Neutrophil (primary cell): Measurements from ENCODE around the gene TPRG1.
A peak's percentile ranks its signal among the peaks of the same experiment; 100 is the strongest.

Experiments used
- H3K27ac ChIP-seq: fragments of 200-600 bp; sonication (generic); 2 replicates; pipeline ENCODE4 v1.5.1; 2016; ENCODE audit warnings: mild to moderate bottlenecking, moderate library complexity
- H3K27me3 ChIP-seq: fragments of 200-600 bp; sonication (generic); 2 replicates; pipeline ENCODE4 v1.6.0; 2016; ENCODE audit warnings: mild to moderate bottlenecking
- H3K36me3 ChIP-seq: fragments of 200-600 bp; sonication (generic); 2 replicates; pipeline ENCODE4 v1.5.1; 2017
- H3K4me1 ChIP-seq, 2 experiments: fragments of 200-600 bp in 1 of 2; sonication (generic) in 1 of 2; 1 replicate in 1 of 2; 2 replicates in 1 of 2; pipeline versions ENCODE4 v1.5.1 to v1.6.1; 2013 to 2016; ENCODE audit warnings: low read depth in 1 of 2, low read length in 1 of 2, mild to moderate bottlenecking in 1 of 2, moderate library complexity in 1 of 2; ENCODE audit not compliant: control insufficient read depth in 1 of 2, insufficient read depth in 1 of 2
- H3K4me3 ChIP-seq, 2 experiments: fragments of 200-600 bp in 1 of 2; sonication (generic) in 1 of 2; 1 replicate in 1 of 2; 2 replicates in 1 of 2; pipeline ENCODE4 v1.5.1; 2013 to 2016; ENCODE audit warnings: low read depth in 1 of 2, low read length in 1 of 2, mild to moderate bottlenecking in 1 of 2, moderate library complexity in 1 of 2
- H3K9me3 ChIP-seq: fragments of 200-600 bp; sonication (generic); 2 replicates; pipeline ENCODE4 v1.5.1; 2016
- TF ChIP-seq, protein P1 (sequence below): fragments of 200-600 bp; sonication (generic); IDR thresholded peaks from 2 replicates; pipeline ENCODE4 v1.5.1; 2016; ENCODE audit warnings: antibody characterized with exemption

TPRG1 gene

DNA sequence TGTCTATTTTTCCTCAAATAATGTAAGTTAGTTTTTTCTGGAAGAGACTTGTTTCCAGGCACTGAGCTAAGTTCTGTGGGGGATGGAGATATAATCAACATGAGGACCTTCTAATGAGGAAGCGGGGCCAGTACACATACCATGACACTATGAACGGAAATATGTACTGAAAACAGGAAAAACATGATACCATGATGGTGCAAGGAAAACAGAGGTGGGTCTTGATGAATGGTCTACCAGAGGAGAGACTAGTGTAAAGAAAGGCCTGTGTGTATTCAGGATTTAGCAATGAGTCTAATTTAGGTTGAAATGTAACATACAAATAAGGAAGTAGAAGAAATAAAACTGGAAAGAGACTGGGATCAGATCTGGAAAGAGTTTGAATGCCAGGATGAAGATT lies 38.9 kb upstream of the TPRG1 start:
- H3K27me3 ChIP-seq, result peaks cover 16% of the 10 kb centered on the region
- TF ChIP-seq, protein P1, sequence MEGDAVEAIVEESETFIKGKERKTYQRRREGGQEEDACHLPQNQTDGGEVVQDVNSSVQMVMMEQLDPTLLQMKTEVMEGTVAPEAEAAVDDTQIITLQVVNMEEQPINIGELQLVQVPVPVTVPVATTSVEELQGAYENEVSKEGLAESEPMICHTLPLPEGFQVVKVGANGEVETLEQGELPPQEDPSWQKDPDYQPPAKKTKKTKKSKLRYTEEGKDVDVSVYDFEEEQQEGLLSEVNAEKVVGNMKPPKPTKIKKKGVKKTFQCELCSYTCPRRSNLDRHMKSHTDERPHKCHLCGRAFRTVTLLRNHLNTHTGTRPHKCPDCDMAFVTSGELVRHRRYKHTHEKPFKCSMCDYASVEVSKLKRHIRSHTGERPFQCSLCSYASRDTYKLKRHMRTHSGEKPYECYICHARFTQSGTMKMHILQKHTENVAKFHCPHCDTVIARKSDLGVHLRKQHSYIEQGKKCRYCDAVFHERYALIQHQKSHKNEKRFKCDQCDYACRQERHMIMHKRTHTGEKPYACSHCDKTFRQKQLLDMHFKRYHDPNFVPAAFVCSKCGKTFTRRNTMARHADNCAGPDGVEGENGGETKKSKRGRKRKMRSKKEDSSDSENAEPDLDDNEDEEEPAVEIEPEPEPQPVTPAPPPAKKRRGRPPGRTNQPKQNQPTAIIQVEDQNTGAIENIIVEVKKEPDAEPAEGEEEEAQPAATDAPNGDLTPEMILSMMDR, result no peak
- peaks cover 23 to 25% of the 10 kb centered on the region in 2 experiments for H3K4me1 ChIP-seq
- H3K27ac ChIP-seq, result peak overlapping the region; percentile 73
- H3K4me3 ChIP-seq, result no peak overlapping the region
- no peaks in the 10 kb centered on the region for H3K9me3 ChIP-seq
- H3K36me3 ChIP-seq, result no peaks in the 10 kb centered on the region

DNA sequence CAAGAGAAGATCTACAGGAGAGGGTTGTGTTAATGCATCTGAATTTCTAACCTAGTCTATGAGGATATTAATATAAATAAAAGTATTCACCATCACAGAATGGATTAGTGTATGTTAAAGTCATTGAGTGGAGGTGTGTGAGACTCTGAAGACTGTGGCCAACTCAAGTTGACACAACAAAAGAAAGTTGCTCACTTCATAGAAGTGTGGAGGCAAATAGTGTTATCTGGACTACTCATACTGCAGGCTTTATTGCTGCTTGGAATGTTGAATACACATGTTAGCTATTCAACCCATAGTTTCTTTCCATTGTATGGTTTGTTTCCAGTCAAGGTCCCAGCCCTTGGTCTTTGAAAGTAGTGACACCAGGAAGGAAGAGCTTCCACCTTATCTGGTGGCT lies 38.0 kb upstream of the TPRG1 start:
- Histone ChIP-seq H3K4me1 (peaks cover 23 to 25% of the 10 kb centered on the region in 2 experiments), H3K27ac (no peak overlapping the region), H3K9me3 (no peaks in the 10 kb centered on the region), H3K27me3 (peaks cover 16% of the 10 kb centered on the region), H3K4me3 (no peak overlapping the region), H3K36me3 (no peaks in the 10 kb centered on the region)
- TF ChIP-seq, protein P1, result no peak

DNA sequence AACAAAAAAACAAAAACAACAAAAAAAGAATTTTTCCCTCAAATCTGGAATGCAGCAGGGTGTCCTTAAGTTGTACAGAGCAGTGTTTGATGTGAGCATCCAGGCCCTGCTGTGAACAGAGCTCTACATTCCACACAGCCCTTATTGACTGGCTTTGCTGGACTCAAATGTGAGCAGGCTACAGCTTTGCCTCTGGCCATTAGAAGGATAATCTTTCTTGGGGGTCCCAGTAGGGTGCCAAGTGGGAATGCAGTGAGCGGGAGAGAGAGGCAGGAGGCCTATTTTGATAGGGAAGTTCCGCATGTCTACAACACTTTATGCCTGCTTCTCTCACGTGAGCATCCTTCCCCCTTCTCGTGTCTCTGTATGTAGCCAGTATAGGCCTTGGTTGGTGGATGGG lies 34.4 kb upstream of the TPRG1 start:
- TF ChIP-seq, protein P1, result no peak
- H3K27ac ChIP-seq, result no peak overlapping the region
- H3K4me3 ChIP-seq, result no peak overlapping the region
- peaks cover 5% of the 10 kb centered on the region for H3K27me3 ChIP-seq
- peaks cover 13 to 14% of the 10 kb centered on the region in 2 experiments for H3K4me1 ChIP-seq
- no peaks in the 10 kb centered on the region for H3K36me3 ChIP-seq
- H3K9me3 ChIP-seq, result no peaks in the 10 kb centered on the region

DNA sequence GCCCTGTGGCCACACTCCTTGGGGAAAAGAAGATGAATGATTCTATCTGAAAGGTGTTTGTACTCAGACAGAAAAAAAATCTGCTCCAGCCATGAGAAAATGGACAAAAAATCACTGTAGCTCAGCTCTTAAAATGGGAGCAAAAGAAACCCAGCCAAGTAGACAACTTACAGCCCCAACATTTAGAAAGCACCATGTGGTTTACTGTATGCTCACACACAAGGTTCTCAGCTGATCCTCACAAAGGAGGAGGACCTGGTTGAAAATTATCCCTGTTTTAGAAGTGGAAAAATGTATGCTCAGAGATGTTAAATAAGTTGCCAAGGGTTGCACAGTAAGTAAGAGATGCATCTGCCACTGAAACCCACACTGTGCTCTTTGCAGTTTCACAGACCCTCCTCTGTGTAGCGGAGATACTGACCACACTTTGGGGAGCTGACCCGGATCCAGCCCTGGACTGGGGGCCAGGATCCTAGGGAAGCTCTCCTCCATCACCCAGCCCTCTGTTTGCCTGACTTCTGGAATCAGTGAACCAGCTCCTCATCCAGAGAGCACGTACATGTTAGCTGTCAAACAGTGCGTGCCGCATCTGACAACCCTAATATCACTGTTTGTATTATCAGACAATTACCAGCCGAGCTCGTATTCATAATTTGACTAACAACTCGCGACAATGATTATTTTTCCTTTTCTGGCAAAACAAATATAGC lies 32.7 kb upstream of the TPRG1 start:
- Histone ChIP-seq H3K27ac (no peak overlapping the region), H3K4me3 (no peak overlapping the region), H3K27me3 (peaks cover 5% of the 10 kb centered on the region), H3K9me3 (no peaks in the 10 kb centered on the region), H3K4me1 (peaks cover 10% of the 10 kb centered on the region in 2 experiments), H3K36me3 (no peaks in the 10 kb centered on the region)
- TF ChIP-seq, protein P1, result no peak

DNA sequence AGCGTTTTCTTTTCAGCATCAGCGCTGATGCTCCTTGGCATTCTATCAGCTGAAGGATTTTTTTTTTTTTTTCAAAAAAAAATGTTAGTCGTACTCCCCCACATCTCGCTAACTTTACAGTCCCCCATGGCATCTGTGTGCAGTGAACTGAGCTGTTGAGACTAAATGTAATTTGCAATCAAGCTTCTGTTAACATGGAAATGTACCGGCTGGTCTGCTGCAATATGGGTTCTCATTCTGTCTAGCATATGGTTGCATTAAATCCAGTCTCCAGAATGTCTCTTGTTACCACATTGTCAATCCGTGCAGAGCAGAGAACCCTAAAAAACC lies 32.2 kb upstream of the TPRG1 start:
- no peaks in the 10 kb centered on the region for H3K9me3 ChIP-seq
- peaks cover 5% of the 10 kb centered on the region for H3K27me3 ChIP-seq
- H3K4me3 ChIP-seq, result no peak overlapping the region
- H3K36me3 ChIP-seq, result no peaks in the 10 kb centered on the region
- TF ChIP-seq, protein P1, result no peak
- H3K4me1 ChIP-seq, result peaks cover 15% of the 10 kb centered on the region in 2 experiments
- no peak overlapping the region for H3K27ac ChIP-seq
